ENCODE data around the gene DKK3. TPM values are rescaled to one million over a fixed set of nuclear protein-coding genes. Genes with fewer than 3 reads are reported as not detected.

DKK3 gene
- total RNA-seq, 3 donors from 2014 or later (not counting 1 experiment from before 2014, with no cell fraction given): 0.16 to 0.70 TPM; not detected in 1

- Histone ChIP-seq H3K4me3 (ENCODE audit: low read length) (no peak overlapping the region), H3K27ac (ENCODE audit: low read length) (no peak overlapping the region), H3K27me3 (ENCODE audit: control insufficient read depth, insufficient read depth, low read length) (no peaks in the 10 kb centered on the region), H3K36me3 (ENCODE audit: control insufficient read depth, insufficient read depth, low read length) (no peaks in the 10 kb centered on the region), H3K9me3 (ENCODE audit: control insufficient read depth, insufficient read depth, low read length) (no peaks in the 10 kb centered on the region), H3K4me1 (ENCODE audit: control insufficient read depth, insufficient read depth, low read length) (peaks cover 4% of the 10 kb centered on the region)
- H3K27ac Mint-ChIP-seq: no peak overlapping the region
- no peaks in the 10 kb centered on the region for H3K27me3 Mint-ChIP-seq (ENCODE audit: low read depth in 2 of 2)
- WGBS (ENCODE audit: insufficient coverage): 91% methylated on average over 13 of the region's 13 CpGs
- no peaks in the 10 kb centered on the region for H3K36me3 Mint-ChIP-seq
- ATAC-seq: no peak
- intact Hi-C loops (cut with micrococcal nuclease): no loop called here
- H3K4me1 Mint-ChIP-seq: no peaks in the 10 kb centered on the region
- no peaks in the 10 kb centered on the region for H3K9me3 Mint-ChIP-seq
- H3K4me3 Mint-ChIP-seq: no peak overlapping the region
- peak in 1 of 2 donors; percentile 13 for DNase-seq
- no peak for TF ChIP-seq CTCF (IDR thresholded peaks at IDR 0.05)
These were observed 29.5 kb downstream of the DKK3 start for GRCh38 chr11:11978792-11979487.

DNA sequence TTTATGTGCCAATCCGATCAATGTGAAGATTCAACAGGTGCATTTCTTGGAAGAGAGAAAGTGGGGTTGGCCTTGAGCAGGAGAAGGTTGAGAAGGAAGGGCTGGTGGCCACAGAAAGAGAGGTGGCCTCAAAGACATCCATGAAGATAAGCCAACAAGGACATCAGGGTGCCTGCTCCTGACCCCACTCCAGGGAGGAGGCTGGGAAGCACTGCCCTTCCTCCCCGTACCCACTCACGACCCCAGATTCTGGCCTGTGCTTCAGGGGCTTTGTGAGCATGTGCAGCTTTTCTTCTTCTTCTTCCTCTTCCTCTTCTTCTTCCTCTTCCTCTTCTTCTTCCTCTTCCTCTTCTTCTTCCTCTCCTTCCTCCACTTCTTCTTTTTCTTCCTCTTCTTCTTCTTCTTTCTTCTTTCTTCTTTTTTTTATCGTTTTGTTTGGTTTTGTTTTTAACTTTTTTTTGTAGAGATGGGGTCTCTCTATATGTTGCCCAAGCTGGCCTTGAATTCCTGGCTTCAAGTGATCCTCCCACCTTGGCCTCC, 30.3 kb downstream of the DKK3 start:
- H3K4me1 Mint-ChIP-seq: no peaks in the 10 kb centered on the region

GRCh38 chr11:11977206-11977938, 31.1 kb downstream of the DKK3 start:
- no peaks in the 10 kb centered on the region for H3K36me3 ChIP-seq (ENCODE audit: control insufficient read depth, insufficient read depth, low read length)
- TF ChIP-seq CTCF (IDR thresholded peaks at IDR 0.05): no peak
- 72% methylated on average over 10 of the region's 10 CpGs for WGBS (ENCODE audit: insufficient coverage)
- H3K9me3 ChIP-seq (ENCODE audit: control insufficient read depth, insufficient read depth, low read length): no peaks in the 10 kb centered on the region
- Mint-ChIP-seq H3K9me3 (no peaks in the 10 kb centered on the region), H3K27me3 (ENCODE audit: low read depth in 2 of 2) (no peaks in the 10 kb centered on the region), H3K27ac (no peak overlapping the region), H3K36me3 (no peaks in the 10 kb centered on the region), H3K4me3 (no peak overlapping the region), H3K4me1 (no peaks in the 10 kb centered on the region)
- H3K27me3 ChIP-seq (ENCODE audit: control insufficient read depth, insufficient read depth, low read length): no peaks in the 10 kb centered on the region
- ATAC-seq: no peak
- peaks cover 4% of the 10 kb centered on the region for H3K4me1 ChIP-seq (ENCODE audit: control insufficient read depth, insufficient read depth, low read length)
- no peak overlapping the region for H3K4me3 ChIP-seq (ENCODE audit: low read length)
- intact Hi-C loops (cut with micrococcal nuclease): no loop called here
- DNase-seq: no peak
- H3K27ac ChIP-seq (ENCODE audit: low read length): no peak overlapping the region

More for the DNA sequence above, 30.3 kb downstream of the DKK3 start:
- DNase-seq (no peak), ATAC-seq (no peak)
- 90% methylated on average over 3 of the region's 4 CpGs for WGBS (ENCODE audit: insufficient coverage)
- Mint-ChIP-seq H3K4me3 (no peak overlapping the region), H3K9me3 (no peaks in the 10 kb centered on the region), H3K36me3 (no peaks in the 10 kb centered on the region), H3K27ac (no peak overlapping the region), H3K27me3 (ENCODE audit: low read depth in 2 of 2) (no peaks in the 10 kb centered on the region)
- intact Hi-C loops (cut with micrococcal nuclease): no loop called here
- Histone ChIP-seq H3K36me3 (ENCODE audit: control insufficient read depth, insufficient read depth, low read length) (no peaks in the 10 kb centered on the region), H3K9me3 (ENCODE audit: control insufficient read depth, insufficient read depth, low read length) (no peaks in the 10 kb centered on the region), H3K4me1 (ENCODE audit: control insufficient read depth, insufficient read depth, low read length) (peaks cover 4% of the 10 kb centered on the region), H3K4me3 (ENCODE audit: low read length) (no peak overlapping the region), H3K27me3 (ENCODE audit: control insufficient read depth, insufficient read depth, low read length) (no peaks in the 10 kb centered on the region), H3K27ac (ENCODE audit: low read length) (no peak overlapping the region)
- no peak for TF ChIP-seq CTCF (IDR thresholded peaks at IDR 0.05)
